Measurements from ENCODE around the gene HSPA1L. TPM values are rescaled to one million over a fixed set of nuclear protein-coding genes. Genes with fewer than 3 reads are reported as not detected.

HSPA1L gene
- total RNA-seq, 1 experiment from 2014 or later: 0.86 TPM

DNA sequence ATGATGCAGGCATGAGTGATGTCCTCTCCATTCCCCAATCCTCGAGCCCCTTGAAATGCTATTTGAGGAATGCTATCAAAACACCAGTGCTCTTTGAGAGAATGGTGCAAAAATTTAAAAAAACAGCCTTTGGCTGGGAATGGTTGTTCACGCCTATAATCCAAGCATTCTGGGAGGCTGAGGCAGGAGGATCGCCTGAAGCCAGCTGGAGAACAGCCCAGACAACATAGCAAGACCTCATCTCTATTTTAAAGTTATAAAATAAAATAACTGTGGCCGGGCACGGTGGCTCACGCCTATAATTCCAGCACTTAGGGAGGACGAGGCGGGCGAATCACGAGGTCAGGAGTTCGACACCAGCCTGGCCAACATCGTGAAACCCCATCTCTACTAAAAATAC lies 15.3 kb downstream of the HSPA1L start:
- Mint-ChIP-seq H3K4me3 (ENCODE audit: unreplicated experiment) (no peak overlapping the region), H3K36me3 (ENCODE audit: insufficient read depth, unreplicated experiment) (peaks cover 24% of the 10 kb centered on the region), H3K9me3 (ENCODE audit: unreplicated experiment) (no peaks in the 10 kb centered on the region), H3K27ac (ENCODE audit: unreplicated experiment) (no peak overlapping the region), H3K27me3 (ENCODE audit: insufficient read depth, unreplicated experiment) (no peaks in the 10 kb centered on the region), H3K4me1 (ENCODE audit: low read depth, unreplicated experiment) (no peaks in the 10 kb centered on the region)
- no peak overlapping the region for H3K4me3 ChIP-seq (ENCODE audit: low read depth, low read length)
- intact Hi-C loops (cut with micrococcal nuclease; ENCODE audit: unreplicated experiment): no loop called here
- no peaks in the 10 kb centered on the region for H3K36me3 ChIP-seq (ENCODE audit: control insufficient read depth, insufficient read depth, low read length)
- no TSS peak for BruUV-seq (replicated peaks)
- H3K9me3 ChIP-seq: no peaks in the 10 kb centered on the region
- H3K27me3 ChIP-seq (replicated peaks; ENCODE audit: control insufficient read depth, insufficient read depth, low read length): no peaks in the 10 kb centered on the region
- DNase-seq: no peak
- no peak for TF ChIP-seq CTCF (IDR thresholded peaks at IDR 0.05; ENCODE audit: insufficient read depth in 1 of 2, low read depth in 1 of 2, low read length in 1 of 2, severe bottlenecking in 1 of 2, unreplicated experiment in 1 of 2)
- ChIA-PET CTCF (no interaction called here), POLR2A (no interaction called here)
- H3K4me1 ChIP-seq: 0 out of 2 replicates have a peak, but pooled peaks cover 3% of the 10 kb centered on the region

- BruUV-seq (replicated peaks): no TSS peak
These were observed 17.5 kb downstream of the HSPA1L start for GRCh38 chr6:31797588-31797987.

GRCh38 chr6:31796993-31797385 lies 18.1 kb downstream of the HSPA1L start:
- Histone ChIP-seq H3K4me3 (ENCODE audit: low read depth, low read length) (no peak overlapping the region), H3K4me1 (0 out of 2 replicates have a peak, but pooled peaks cover 3% of the 10 kb centered on the region), H3K27me3 (replicated peaks; ENCODE audit: control insufficient read depth, insufficient read depth, low read length) (no peaks in the 10 kb centered on the region), H3K36me3 (ENCODE audit: control insufficient read depth, insufficient read depth, low read length) (no peaks in the 10 kb centered on the region), H3K9me3 (no peaks in the 10 kb centered on the region)
- no peak for TF ChIP-seq CTCF (IDR thresholded peaks at IDR 0.05; ENCODE audit: insufficient read depth in 1 of 2, low read depth in 1 of 2, low read length in 1 of 2, severe bottlenecking in 1 of 2, unreplicated experiment in 1 of 2)
- ChIA-PET POLR2A (no interaction called here), CTCF (interaction anchor here (2.9 kb wide), 1 partner anchor 10 kb away, joined by 21 read pairs; the partner anchor contains the start of gene LSM2)
- BruUV-seq (replicated peaks): no TSS peak
- Mint-ChIP-seq H3K36me3 (ENCODE audit: insufficient read depth, unreplicated experiment) (peaks cover 22% of the 10 kb centered on the region), H3K27me3 (ENCODE audit: insufficient read depth, unreplicated experiment) (no peaks in the 10 kb centered on the region), H3K27ac (ENCODE audit: unreplicated experiment) (no peak overlapping the region), H3K9me3 (ENCODE audit: unreplicated experiment) (no peaks in the 10 kb centered on the region), H3K4me3 (ENCODE audit: unreplicated experiment) (no peak overlapping the region), H3K4me1 (ENCODE audit: low read depth, unreplicated experiment) (peaks cover 6% of the 10 kb centered on the region)
- intact Hi-C loops (cut with micrococcal nuclease; ENCODE audit: unreplicated experiment): loop anchor here (1.0 kb wide), 2 partner anchors 30 to 68 kb away; partner anchors contain the start of genes DDAH2 and HSPA1B
- no peak for DNase-seq

More at GRCh38 chr6:31797588-31797987, 17.5 kb downstream of the HSPA1L start:
- peaks cover 22% of the 10 kb centered on the region for H3K36me3 Mint-ChIP-seq (ENCODE audit: insufficient read depth, unreplicated experiment)
- 0 out of 2 replicates have a peak, but pooled peaks cover 3% of the 10 kb centered on the region for H3K4me1 ChIP-seq
- H3K4me3 Mint-ChIP-seq (ENCODE audit: unreplicated experiment): no peak overlapping the region
- H3K9me3 Mint-ChIP-seq (ENCODE audit: unreplicated experiment): no peaks in the 10 kb centered on the region
- no peaks in the 10 kb centered on the region for H3K27me3 Mint-ChIP-seq (ENCODE audit: insufficient read depth, unreplicated experiment)
- no peak overlapping the region for H3K4me3 ChIP-seq (ENCODE audit: low read depth, low read length)
- ChIA-PET CTCF (no interaction called here), POLR2A (no interaction called here)
- intact Hi-C loops (cut with micrococcal nuclease; ENCODE audit: unreplicated experiment): no loop called here
- peaks cover 6% of the 10 kb centered on the region for H3K4me1 Mint-ChIP-seq (ENCODE audit: low read depth, unreplicated experiment)
- H3K36me3 ChIP-seq (ENCODE audit: control insufficient read depth, insufficient read depth, low read length): no peaks in the 10 kb centered on the region
- no peaks in the 10 kb centered on the region for H3K27me3 ChIP-seq (replicated peaks; ENCODE audit: control insufficient read depth, insufficient read depth, low read length)
- H3K27ac Mint-ChIP-seq (ENCODE audit: unreplicated experiment): no peak overlapping the region
- DNase-seq: no peak
- TF ChIP-seq CTCF (IDR thresholded peaks at IDR 0.05; ENCODE audit: insufficient read depth in 1 of 2, low read depth in 1 of 2, low read length in 1 of 2, severe bottlenecking in 1 of 2, unreplicated experiment in 1 of 2): no peak
- H3K9me3 ChIP-seq: no peaks in the 10 kb centered on the region
